Bronchial epithelial cell (primary cell): ENCODE data around the gene AGK. TPM values are rescaled to one million over a fixed set of nuclear protein-coding genes. Genes with fewer than 3 reads are reported as not detected.

Experiments
- DNase-seq: peaks from one replicate; pipeline ENCODE4 v3.0.0-alpha.2; 2010; ENCODE audit warnings: low read depth
- FAIRE-seq: peaks from 2 replicates; lab custom pipeline; 2011; peaks lifted over from hg19 to GRCh38; lab: Jason Lieb, UNC
- H3K27me3 ChIP-seq: 2 replicates; pipeline ENCODE4 v1.5.1; 2011; ENCODE audit warnings: low read length; ENCODE audit not compliant: control insufficient read depth, insufficient read depth
- H3K36me3 ChIP-seq: 2 replicates; pipeline ENCODE4 v1.5.1; 2011; ENCODE audit warnings: low read length; ENCODE audit not compliant: control insufficient read depth, insufficient read depth
- H3K4me3 ChIP-seq: 2 replicates; pipeline ENCODE4 v1.5.1; 2011; ENCODE audit warnings: mild to moderate bottlenecking, low read depth, low read length, control low read depth
- total RNA-seq: library from RNA; depleted of rRNA; stranded (reverse); fragments of >200 nt; gene quantifications from 2 replicates; pipeline ENCODE4 v1.2.1, GENCODE V29; 2014
- TF ChIP-seq, protein P1 (sequence below): IDR thresholded peaks from 2 replicates; pipeline ENCODE4 v1.5.1; 2011; ENCODE audit warnings: mild to moderate bottlenecking, moderate library complexity, low read length, control low read depth, inconsistent platforms; ENCODE audit not compliant: insufficient read depth, severe bottlenecking

The AGK gene
- total RNA-seq, 1 donor from 2014 or later, result 18.4 TPM

DNA sequence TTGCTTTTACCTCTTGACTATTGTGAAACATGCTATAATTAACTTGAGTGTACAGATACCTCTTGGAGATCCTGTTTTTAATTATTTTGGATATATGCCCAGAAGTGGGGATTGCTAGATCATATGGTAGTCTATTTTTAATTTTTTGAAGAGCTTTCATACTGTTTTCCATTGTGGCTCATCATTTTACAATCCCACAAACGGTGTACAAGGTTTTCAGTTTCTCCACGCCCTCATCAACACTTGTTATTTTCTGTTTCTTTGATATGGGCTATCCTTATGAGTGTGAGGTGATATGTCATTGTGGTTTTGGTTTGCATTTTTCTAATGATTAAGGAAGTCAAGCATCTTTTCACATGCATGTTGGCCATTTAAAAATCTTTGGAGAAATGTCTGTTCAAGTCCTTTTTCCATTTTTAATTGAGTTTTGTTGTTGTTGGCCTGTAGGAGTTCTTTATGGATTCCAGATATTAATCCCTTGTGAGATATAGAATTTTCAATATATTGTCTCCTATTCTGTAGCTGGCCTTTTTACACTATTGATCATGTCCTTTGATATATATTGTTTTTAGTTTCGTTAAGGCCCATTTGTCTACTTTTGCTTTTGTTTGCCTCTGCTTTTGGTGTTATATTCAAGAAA lies 7.5 kb downstream of the AGK start:
- H3K27me3 ChIP-seq, result no peaks in the 10 kb centered on the region
- DNase-seq, result peak; percentile 7
- H3K4me3 ChIP-seq, result no peak overlapping the region
- H3K36me3 ChIP-seq, result peaks cover 3% of the 10 kb centered on the region
- TF ChIP-seq, protein P1, sequence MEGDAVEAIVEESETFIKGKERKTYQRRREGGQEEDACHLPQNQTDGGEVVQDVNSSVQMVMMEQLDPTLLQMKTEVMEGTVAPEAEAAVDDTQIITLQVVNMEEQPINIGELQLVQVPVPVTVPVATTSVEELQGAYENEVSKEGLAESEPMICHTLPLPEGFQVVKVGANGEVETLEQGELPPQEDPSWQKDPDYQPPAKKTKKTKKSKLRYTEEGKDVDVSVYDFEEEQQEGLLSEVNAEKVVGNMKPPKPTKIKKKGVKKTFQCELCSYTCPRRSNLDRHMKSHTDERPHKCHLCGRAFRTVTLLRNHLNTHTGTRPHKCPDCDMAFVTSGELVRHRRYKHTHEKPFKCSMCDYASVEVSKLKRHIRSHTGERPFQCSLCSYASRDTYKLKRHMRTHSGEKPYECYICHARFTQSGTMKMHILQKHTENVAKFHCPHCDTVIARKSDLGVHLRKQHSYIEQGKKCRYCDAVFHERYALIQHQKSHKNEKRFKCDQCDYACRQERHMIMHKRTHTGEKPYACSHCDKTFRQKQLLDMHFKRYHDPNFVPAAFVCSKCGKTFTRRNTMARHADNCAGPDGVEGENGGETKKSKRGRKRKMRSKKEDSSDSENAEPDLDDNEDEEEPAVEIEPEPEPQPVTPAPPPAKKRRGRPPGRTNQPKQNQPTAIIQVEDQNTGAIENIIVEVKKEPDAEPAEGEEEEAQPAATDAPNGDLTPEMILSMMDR, result no peak
- FAIRE-seq, result no peak

GRCh38 chr7:141559961-141560360 lies 8.8 kb downstream of the AGK start:
- H3K4me3 ChIP-seq, result no peak overlapping the region
- DNase-seq (no peak), FAIRE-seq (no peak)
- TF ChIP-seq, protein P1, result no peak
- peaks cover 3% of the 10 kb centered on the region for H3K36me3 ChIP-seq
- H3K27me3 ChIP-seq, result no peaks in the 10 kb centered on the region

DNA sequence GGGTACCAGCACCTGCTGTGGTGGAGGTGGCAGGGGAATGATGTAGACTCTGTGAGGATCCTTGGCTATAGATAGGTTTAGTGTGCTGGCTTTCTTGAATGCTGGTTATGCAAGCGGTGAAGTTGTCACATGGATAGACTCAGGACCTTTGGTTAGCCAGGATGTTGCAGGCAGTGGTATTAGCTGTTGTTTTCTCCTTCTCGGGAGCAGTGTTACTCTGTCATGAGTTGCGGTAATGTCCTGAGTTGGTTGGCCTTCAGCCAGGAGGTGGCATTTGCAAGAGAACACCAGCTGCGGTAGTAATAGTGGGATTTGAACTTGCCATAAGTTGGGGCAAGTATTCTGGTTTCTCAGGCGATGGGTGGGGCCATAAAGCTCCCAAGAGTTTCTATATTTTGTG lies 10.8 kb downstream of the AGK start:
- Histone ChIP-seq H3K36me3 (peaks cover 3% of the 10 kb centered on the region), H3K4me3 (no peak overlapping the region), H3K27me3 (no peaks in the 10 kb centered on the region)
- DNase-seq (no peak), FAIRE-seq (no peak)
- TF ChIP-seq, protein P1, result no peak

- DNase-seq, result no peak
- peaks cover 5% of the 10 kb centered on the region for H3K36me3 ChIP-seq
- H3K27me3 ChIP-seq, result no peaks in the 10 kb centered on the region
- no peak overlapping the region for H3K4me3 ChIP-seq
- TF ChIP-seq, protein P1, result no peak
- FAIRE-seq, result no peak
Observed at GRCh38 chr7:141562543-141562942, 11.3 kb downstream of the AGK start.

GRCh38 chr7:141562972-141563371 lies 11.8 kb downstream of the AGK start:
- TF ChIP-seq, protein P1, result no peak
- H3K27me3 ChIP-seq, result no peaks in the 10 kb centered on the region
- H3K4me3 ChIP-seq, result no peak overlapping the region
- DNase-seq, result no peak
- H3K36me3 ChIP-seq, result peaks cover 5% of the 10 kb centered on the region
- FAIRE-seq, result no peak

GRCh38 chr7:141563956-141564623 lies 12.9 kb downstream of the AGK start:
- H3K36me3 ChIP-seq, result peaks cover 7% of the 10 kb centered on the region
- TF ChIP-seq, protein P1, result no peak
- no peak for FAIRE-seq

More at GRCh38 chr7:141563956-141564623, 12.9 kb downstream of the AGK start:
- H3K27me3 ChIP-seq, result no peaks in the 10 kb centered on the region
- no peak for DNase-seq
- H3K4me3 ChIP-seq, result no peak overlapping the region
